Measurements from ENCODE around the gene TXNDC8. TPM values are rescaled to one million over a fixed set of nuclear protein-coding genes. Genes with fewer than 3 reads are reported as not detected.

Gene TXNDC8
- total RNA-seq, 1 experiment from 2014 or later = not detected

- H3K9me2 ChIP-seq (replicated peaks; ENCODE audit: low read length) = no peaks in the 10 kb centered on the region
- ChIA-PET CTCF (no interaction called here), POLR2A (ENCODE audit: unreplicated experiment) (no interaction called here)
- H2AFZ ChIP-seq (ENCODE audit: low read length) = no peak overlapping the region
- no peaks in the 10 kb centered on the region for H4K20me1 ChIP-seq (ENCODE audit: low read length)
- H3K4me3 ChIP-seq (ENCODE audit: low read length) = no peak overlapping the region
- H3K36me3 ChIP-seq (ENCODE audit: low read depth, low read length) = no peaks in the 10 kb centered on the region
- TF ChIP-seq, protein P1, sequence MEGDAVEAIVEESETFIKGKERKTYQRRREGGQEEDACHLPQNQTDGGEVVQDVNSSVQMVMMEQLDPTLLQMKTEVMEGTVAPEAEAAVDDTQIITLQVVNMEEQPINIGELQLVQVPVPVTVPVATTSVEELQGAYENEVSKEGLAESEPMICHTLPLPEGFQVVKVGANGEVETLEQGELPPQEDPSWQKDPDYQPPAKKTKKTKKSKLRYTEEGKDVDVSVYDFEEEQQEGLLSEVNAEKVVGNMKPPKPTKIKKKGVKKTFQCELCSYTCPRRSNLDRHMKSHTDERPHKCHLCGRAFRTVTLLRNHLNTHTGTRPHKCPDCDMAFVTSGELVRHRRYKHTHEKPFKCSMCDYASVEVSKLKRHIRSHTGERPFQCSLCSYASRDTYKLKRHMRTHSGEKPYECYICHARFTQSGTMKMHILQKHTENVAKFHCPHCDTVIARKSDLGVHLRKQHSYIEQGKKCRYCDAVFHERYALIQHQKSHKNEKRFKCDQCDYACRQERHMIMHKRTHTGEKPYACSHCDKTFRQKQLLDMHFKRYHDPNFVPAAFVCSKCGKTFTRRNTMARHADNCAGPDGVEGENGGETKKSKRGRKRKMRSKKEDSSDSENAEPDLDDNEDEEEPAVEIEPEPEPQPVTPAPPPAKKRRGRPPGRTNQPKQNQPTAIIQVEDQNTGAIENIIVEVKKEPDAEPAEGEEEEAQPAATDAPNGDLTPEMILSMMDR (conservative IDR thresholded peaks at IDR 0.05; ENCODE audit: low read depth, low read length) = no peak
- no peak for TF ChIP-seq EZH2phosphoT487 (IDR thresholded peaks at IDR 0.05; ENCODE audit: borderline replicate concordance, low read length)
- TF ChIP-seq EZH2 (IDR thresholded peaks at IDR 0.05; ENCODE audit: low read length, unreplicated experiment) = no peak
- H3K9me3 ChIP-seq (ENCODE audit: low read length) = no peaks in the 10 kb centered on the region
- intact Hi-C loops (cut with micrococcal nuclease) = no loop called here
- H3K9ac ChIP-seq (ENCODE audit: low read length) = no peak overlapping the region
- H3K27ac ChIP-seq (ENCODE audit: low read length) = no peak overlapping the region
- H3K27me3 ChIP-seq (ENCODE audit: low read length) = no peaks in the 10 kb centered on the region
- ATAC-seq (no peak), DNase-seq (no peak)
- H3K4me2 ChIP-seq (ENCODE audit: low read length) = no peak overlapping the region
- BruUV-seq (replicated peaks) = no TSS peak
- H3K4me1 ChIP-seq (ENCODE audit: insufficient read depth, low read length) = no peaks in the 10 kb centered on the region
- no peaks in the 10 kb centered on the region for H3K79me2 ChIP-seq (ENCODE audit: low read length)
- H3F3A ChIP-seq (ENCODE audit: low read length, unreplicated experiment) = no peaks in the 10 kb centered on the region
Measured at GRCh38 chr9:110298043-110298605, 39.5 kb downstream of the TXNDC8 start.

DNA sequence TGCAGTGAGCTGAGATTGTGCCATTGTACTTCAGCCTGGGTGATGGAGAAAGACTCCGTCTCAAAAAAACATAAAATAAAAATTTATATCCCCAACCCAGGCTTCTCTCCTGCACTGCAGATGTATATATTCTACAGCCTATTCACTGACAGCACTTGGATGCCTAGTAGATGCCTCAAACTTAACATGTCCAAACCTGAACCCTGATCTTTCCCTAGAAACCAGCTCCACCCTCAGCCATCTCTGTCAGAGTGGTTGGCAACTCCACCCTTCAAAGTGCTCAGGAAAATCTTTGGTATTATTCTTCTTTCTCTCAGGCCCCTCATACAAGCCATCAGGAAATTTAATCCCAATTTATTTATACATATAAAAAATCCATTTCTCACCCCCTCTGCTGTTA is 44.4 kb downstream of the TXNDC8 start:
- Histone ChIP-seq H3K9me3 (ENCODE audit: low read length) (no peaks in the 10 kb centered on the region), H3K9me2 (replicated peaks; ENCODE audit: low read length) (no peaks in the 10 kb centered on the region), H3K4me2 (ENCODE audit: low read length) (no peak overlapping the region), H3F3A (ENCODE audit: low read length, unreplicated experiment) (no peaks in the 10 kb centered on the region), H3K27ac (ENCODE audit: low read length) (no peak overlapping the region), H3K79me2 (ENCODE audit: low read length) (no peaks in the 10 kb centered on the region), H3K9ac (ENCODE audit: low read length) (no peak overlapping the region), H3K4me3 (ENCODE audit: low read length) (no peak overlapping the region), H3K36me3 (ENCODE audit: low read depth, low read length) (no peaks in the 10 kb centered on the region), H3K27me3 (ENCODE audit: low read length) (no peaks in the 10 kb centered on the region), H4K20me1 (ENCODE audit: low read length) (no peaks in the 10 kb centered on the region), H3K4me1 (ENCODE audit: insufficient read depth, low read length) (no peaks in the 10 kb centered on the region), H2AFZ (ENCODE audit: low read length) (no peak overlapping the region)
- DNase-seq = no peak
- no peak for ATAC-seq
- CTCF ChIA-PET = no interaction called here
- no TSS peak for BruUV-seq (replicated peaks)
- intact Hi-C loops (cut with micrococcal nuclease) = no loop called here
- no peak for TF ChIP-seq EZH2 (IDR thresholded peaks at IDR 0.05; ENCODE audit: low read length, unreplicated experiment)
- TF ChIP-seq, protein P1 (conservative IDR thresholded peaks at IDR 0.05; ENCODE audit: low read depth, low read length) = no peak
- POLR2A ChIA-PET (ENCODE audit: unreplicated experiment) = no interaction called here

- no peak overlapping the region for H3K27ac ChIP-seq (ENCODE audit: low read length)
- H3F3A ChIP-seq (ENCODE audit: low read length, unreplicated experiment) = no peaks in the 10 kb centered on the region
- no peak overlapping the region for H3K4me2 ChIP-seq (ENCODE audit: low read length)
- H2AFZ ChIP-seq (ENCODE audit: low read length) = no peak overlapping the region
- ChIA-PET CTCF (no interaction called here), POLR2A (ENCODE audit: unreplicated experiment) (no interaction called here)
- H3K4me1 ChIP-seq (ENCODE audit: insufficient read depth, low read length) = no peaks in the 10 kb centered on the region
- no peaks in the 10 kb centered on the region for H3K36me3 ChIP-seq (ENCODE audit: low read depth, low read length)
- H3K9me3 ChIP-seq (ENCODE audit: low read length) = no peaks in the 10 kb centered on the region
- TF ChIP-seq EZH2 (IDR thresholded peaks at IDR 0.05; ENCODE audit: low read length, unreplicated experiment) (no peak), EZH2phosphoT487 (IDR thresholded peaks at IDR 0.05; ENCODE audit: borderline replicate concordance, low read length) (no peak)
- TF ChIP-seq, protein P1 (conservative IDR thresholded peaks at IDR 0.05; ENCODE audit: low read depth, low read length) = no peak
- no peaks in the 10 kb centered on the region for H3K9me2 ChIP-seq (replicated peaks; ENCODE audit: low read length)
- no peak for ATAC-seq
- no peak overlapping the region for H3K4me3 ChIP-seq (ENCODE audit: low read length)
- intact Hi-C loops (cut with micrococcal nuclease) = no loop called here
- no TSS peak for BruUV-seq (replicated peaks)
- no peaks in the 10 kb centered on the region for H3K27me3 ChIP-seq (ENCODE audit: low read length)
- H3K79me2 ChIP-seq (ENCODE audit: low read length) = no peaks in the 10 kb centered on the region
- DNase-seq = peak; percentile 12
- H3K9ac ChIP-seq (ENCODE audit: low read length) = no peak overlapping the region
- no peaks in the 10 kb centered on the region for H4K20me1 ChIP-seq (ENCODE audit: low read length)
Measured at GRCh38 chr9:110291921-110292557, 45.6 kb downstream of the TXNDC8 start.

Measured in PC-3 (cell line).